ENCODE data around the gene TNS3.

The TNS3 gene

GRCh38 chr7:47498229-47499056, 83.5 kb downstream of the TNS3 start:
- Histone ChIP-seq H3K4me3 (no peak overlapping the region), H3K27ac (peak overlapping the region in 10 of 21 experiments; percentile 23 to 80 (median 47))

- no peak overlapping the region for H3K4me3 ChIP-seq
- peak overlapping the region in 12 of 21 experiments; percentile 21 to 80 (median 46) for H3K27ac ChIP-seq
Observed at GRCh38 chr7:47497367-47498096, 84.4 kb downstream of the TNS3 start.

DNA sequence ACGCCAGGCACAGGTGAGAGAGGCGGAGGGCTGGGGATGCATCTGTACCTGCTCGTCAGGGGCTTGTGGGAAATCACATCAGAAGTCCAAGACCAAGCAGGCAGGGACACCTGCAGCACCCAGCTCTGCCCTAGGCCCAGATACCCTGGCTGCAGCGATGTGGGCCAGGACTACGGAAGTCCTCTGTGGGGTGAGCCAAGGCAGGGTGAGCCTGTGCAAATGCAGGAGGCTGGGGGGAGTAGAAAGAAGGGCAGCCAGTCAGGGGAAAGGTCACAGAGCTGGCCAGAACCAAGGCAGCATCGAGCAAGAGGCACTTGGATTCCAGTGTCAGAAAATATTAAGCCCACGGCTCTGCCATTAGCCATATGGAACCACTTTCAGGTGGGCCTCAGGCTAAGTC, 85.2 kb downstream of the TNS3 start:
- Histone ChIP-seq H3K4me3 (no peak overlapping the region), H3K27ac (peak overlapping the region in 8 of 21 experiments; percentile 22 to 78 (median 50))

- Histone ChIP-seq H3K27ac (peak overlapping the region in 5 of 21 experiments; percentile 20 to 78 (median 62)), H3K4me3 (no peak overlapping the region)
Observed at GRCh38 chr7:47496056-47496665, 85.8 kb downstream of the TNS3 start.

- peak overlapping the region in 14 of 21 experiments; percentile 23 to 72 (median 44) for H3K27ac ChIP-seq
- peak overlapping the region in 1 of 7 experiments; percentile 10 for H3K4me3 ChIP-seq
Observed at GRCh38 chr7:47493976-47494911, 87.7 kb downstream of the TNS3 start.

- peak overlapping the region in 2 of 21 experiments; percentile 21 to 34 for H3K27ac ChIP-seq
- H3K4me3 ChIP-seq: no peak overlapping the region
Observed at GRCh38 chr7:47492716-47493325, 89.1 kb downstream of the TNS3 start.

DNA sequence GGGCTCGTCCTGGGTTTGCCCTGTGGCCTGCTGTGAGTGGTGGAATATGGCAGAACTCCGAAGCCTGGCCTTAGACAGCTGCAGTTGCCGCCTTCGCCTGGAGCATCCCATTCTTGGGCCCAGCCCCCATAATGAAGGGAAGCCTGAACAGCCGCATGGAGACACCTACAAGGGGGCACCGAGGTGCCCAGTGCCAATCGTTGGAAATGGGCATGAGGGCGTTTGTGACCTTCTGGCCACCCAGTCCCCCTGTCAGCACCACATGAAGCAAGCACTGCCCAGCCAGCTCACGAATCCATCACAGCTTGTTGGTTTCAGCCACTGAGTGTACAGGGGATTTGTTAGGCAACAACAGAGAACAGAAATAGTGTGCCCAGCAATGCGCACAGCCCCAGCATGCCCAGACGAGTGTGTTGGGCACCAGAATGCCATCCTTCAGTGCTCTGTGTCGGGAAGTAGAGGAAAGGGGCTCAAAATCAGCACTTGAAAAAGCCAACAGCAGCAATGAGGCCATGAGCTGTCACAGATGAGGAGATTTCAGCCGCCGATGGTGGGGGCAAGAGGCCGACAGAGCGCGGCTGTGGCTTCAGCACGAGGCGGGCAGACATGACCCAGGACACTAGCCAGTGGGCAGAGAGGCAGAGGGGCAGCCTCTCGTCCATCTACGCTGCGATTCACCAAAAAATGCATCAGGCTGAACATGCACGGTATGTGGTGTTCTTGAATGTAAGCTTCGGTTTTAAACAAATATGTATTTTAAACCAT, 91.2 kb downstream of the TNS3 start:
- no peak overlapping the region for H3K27ac ChIP-seq

GRCh38 chr7:47489624-47490023, 92.3 kb downstream of the TNS3 start:
- peak overlapping the region in 1 of 21 experiments; percentile 14 for H3K27ac ChIP-seq
- no peak overlapping the region for H3K4me3 ChIP-seq

More for the DNA sequence above, 91.2 kb downstream of the TNS3 start:
- no peak overlapping the region for H3K4me3 ChIP-seq

- peak overlapping the region in 4 of 21 experiments; percentile 1 to 40 (median 15) for H3K27ac ChIP-seq
Observed at GRCh38 chr7:47488969-47489342, 93.0 kb downstream of the TNS3 start.

DNA sequence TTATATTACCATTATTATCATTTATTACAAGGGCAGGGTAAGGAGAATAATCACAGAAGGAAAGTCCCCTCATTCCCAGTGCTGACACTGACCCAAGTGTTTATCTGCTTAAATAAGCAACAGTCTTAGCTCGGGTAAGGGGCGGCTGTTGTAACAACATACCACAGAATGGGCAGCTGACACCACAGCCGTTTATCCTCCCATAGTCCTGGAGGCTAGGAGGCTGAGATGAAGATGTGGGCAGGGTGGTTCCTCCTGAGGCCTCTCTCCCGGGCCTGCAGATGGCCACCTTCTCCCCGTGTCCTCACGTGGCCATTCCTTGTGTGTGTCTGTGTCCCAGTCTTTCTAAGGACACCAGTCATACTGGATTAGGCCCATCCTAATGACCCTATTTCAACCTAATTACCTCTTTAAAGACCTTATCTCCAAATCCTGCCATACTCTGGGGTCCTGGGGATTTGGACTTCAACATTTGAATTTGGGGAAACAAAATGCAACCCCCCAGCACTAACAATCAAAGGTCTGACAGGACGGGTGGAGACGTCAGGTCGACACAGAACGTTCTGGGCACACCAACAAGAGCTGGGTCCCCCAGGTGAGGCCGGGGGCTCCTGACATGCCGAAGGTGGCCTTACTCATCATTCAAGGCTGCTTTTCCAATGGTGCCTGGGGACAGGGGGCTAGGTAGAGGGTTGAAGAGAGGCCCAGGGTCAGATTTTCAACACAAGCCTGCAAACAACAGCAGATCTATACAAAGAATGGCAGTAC, 93.5 kb downstream of the TNS3 start:
- H3K27ac ChIP-seq: peak overlapping the region in 5 of 21 experiments; percentile 1 to 40 (median 27)
- no peak overlapping the region for H3K4me3 ChIP-seq

More at GRCh38 chr7:47488969-47489342, 93.0 kb downstream of the TNS3 start:
- H3K4me3 ChIP-seq: no peak overlapping the region

DNA sequence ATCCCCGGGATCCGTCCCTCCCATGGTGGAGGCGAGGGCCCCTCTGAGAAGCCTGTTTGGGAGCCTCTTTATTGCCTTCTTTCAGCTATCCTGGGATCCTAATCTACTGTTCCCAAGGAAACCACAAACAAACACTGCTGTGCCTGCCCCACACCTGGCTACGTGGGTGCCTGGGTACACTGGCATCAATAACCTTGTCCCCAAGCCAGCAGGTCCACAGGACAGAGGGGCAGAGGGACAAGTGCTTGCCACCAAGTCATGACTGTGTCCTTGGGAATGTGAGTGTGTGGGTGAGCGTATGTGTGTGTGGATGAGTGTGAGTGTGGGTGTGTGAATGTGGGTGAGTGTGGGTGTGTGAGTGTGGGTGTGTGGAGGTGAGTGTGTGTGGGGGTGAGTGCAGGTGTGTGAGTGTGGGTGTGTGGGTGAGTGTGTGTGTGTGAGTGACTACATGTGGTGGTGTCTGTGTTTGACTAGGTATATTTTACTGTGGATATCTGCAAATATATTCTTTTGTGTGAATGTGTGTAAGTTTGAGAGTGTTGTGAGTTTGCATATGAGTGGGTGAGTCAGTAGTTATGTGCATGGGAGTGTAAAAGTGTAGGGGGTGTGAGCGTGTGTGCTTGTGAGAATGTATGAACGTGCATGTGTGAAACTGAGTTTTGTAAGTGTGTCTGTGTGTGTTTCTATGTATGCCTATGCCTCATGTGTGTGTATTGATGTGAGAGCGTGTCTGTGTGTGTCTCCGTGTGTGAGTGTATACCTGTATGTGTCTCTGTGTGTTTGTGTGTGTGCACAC, 96.1 kb downstream of the TNS3 start:
- Histone ChIP-seq H3K4me3 (no peak overlapping the region), H3K27ac (peak overlapping the region in 3 of 21 experiments; percentile 20 to 33 (median 20))

- H3K4me3 ChIP-seq: no peak overlapping the region
- peak overlapping the region in 3 of 21 experiments; percentile 20 to 33 (median 20) for H3K27ac ChIP-seq
Observed at GRCh38 chr7:47484923-47485639, 96.8 kb downstream of the TNS3 start.

- no peak overlapping the region for H3K4me3 ChIP-seq
- no peak overlapping the region for H3K27ac ChIP-seq
Observed at GRCh38 chr7:47484457-47484856, 97.5 kb downstream of the TNS3 start.

DNA sequence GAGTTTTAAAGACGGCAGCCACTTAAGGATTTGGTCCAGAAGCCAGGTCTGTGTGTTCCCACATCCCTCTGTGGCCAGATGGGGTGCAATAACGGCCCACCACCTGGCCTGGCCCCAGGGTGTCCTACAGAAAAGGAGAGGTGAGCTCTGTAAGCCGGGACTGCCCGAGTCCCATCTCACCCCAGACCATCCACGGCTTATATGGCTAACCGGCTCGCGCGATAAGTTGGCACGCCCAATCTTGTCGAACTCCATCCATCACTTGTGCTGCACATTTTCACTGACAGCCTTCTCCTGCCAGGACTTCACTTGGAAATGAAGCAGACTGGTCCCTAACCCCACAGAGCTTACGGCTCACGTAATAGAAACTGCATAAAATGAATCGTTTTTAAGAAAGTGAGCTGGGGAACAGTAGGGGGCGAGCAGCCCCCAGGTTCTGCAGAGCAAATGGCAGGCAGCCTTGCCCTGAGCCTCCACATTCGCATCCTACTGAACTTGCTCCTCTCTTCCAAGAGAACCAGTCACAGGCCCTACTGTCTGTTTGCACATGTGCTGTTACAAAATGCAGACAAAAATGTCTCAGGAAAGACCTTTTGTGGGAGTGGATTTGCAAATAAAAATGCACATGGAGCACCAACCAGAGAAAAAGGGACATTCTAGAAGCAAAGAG, 98.2 kb downstream of the TNS3 start:
- Histone ChIP-seq H3K27ac (peak overlapping the region in 1 of 21 experiments; percentile 19), H3K4me3 (no peak overlapping the region)

Measured in skin epidermis (tissue), 12 donors.